Transverse colon (tissue), 3 donors: ENCODE measurements around the gene PSMC2.

Experiments
- POLR2A ChIP-seq: fragments of 450-650 bp; IDR thresholded peaks from one replicate; pipeline ENCODE4 v1.6.1; 2016; ENCODE audit warnings: antibody characterized with exemption, mild to moderate bottlenecking, moderate library complexity
- TF ChIP-seq, protein P1 (sequence below), 5 experiments: fragments of 200-600 bp in 3 of 5; fragments of 450-650 bp in 2 of 5; sonication (generic) in 3 of 5; IDR thresholded peaks; 1 replicate in 2 of 5; 2 replicates in 3 of 5; pipeline ENCODE4 v1.5.1; 2016 to 2017; ENCODE audit warnings: antibody characterized with exemption in 5 of 5, inconsistent platforms in 3 of 5, mild to moderate bottlenecking in 2 of 5, moderate library complexity in 1 of 5

DNA sequence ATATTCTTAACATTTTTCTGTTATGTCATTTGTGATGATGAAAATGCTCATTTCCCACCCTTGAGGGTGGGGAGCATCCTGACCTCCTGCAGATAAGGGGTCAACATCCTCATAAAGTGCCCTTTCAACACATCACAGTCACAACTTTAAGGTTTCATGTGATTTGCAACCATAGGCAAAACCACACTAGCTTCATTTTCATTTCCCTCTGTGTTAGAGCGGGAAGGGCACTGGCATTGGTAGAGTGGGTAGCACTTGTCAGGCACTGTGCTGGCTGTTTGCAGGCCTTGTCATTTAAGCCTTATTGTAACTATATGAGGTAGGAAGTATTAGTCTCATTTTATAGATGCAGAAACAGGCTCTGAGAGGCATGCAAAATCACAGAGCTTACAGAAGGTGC is 39.8 kb downstream of the PSMC2 start:
- TF ChIP-seq, protein P1, sequence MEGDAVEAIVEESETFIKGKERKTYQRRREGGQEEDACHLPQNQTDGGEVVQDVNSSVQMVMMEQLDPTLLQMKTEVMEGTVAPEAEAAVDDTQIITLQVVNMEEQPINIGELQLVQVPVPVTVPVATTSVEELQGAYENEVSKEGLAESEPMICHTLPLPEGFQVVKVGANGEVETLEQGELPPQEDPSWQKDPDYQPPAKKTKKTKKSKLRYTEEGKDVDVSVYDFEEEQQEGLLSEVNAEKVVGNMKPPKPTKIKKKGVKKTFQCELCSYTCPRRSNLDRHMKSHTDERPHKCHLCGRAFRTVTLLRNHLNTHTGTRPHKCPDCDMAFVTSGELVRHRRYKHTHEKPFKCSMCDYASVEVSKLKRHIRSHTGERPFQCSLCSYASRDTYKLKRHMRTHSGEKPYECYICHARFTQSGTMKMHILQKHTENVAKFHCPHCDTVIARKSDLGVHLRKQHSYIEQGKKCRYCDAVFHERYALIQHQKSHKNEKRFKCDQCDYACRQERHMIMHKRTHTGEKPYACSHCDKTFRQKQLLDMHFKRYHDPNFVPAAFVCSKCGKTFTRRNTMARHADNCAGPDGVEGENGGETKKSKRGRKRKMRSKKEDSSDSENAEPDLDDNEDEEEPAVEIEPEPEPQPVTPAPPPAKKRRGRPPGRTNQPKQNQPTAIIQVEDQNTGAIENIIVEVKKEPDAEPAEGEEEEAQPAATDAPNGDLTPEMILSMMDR (IDR thresholded peaks at IDR 0.05) = no peak
- no peak for TF ChIP-seq POLR2A
